Head of caudate nucleus (tissue), 42 donors: Measurements from ENCODE around the gene TMA7B.
A peak's percentile ranks its signal among the peaks of the same experiment; 100 is the strongest.
"Not testable (repeated sequence)": the region's sequence is repeated elsewhere in the genome, so short reads cannot be mapped to it uniquely, and the experiment has no call there.

Experiments
- DNase-seq, 42 donors: peaks; one replicate each; pipeline versions ENCODE4 v3.0.0 to v3.0.0-alpha.2; 2020 to 2021; ENCODE audit warnings: mixed read lengths in 7 of 42
- intact Hi-C: fragments of 100-400 bp; cut with DNase I; formaldehyde crosslinking; loops from one replicate; pipeline ENCODE4 v1.15.0; 2022

The TMA7B gene

DNA sequence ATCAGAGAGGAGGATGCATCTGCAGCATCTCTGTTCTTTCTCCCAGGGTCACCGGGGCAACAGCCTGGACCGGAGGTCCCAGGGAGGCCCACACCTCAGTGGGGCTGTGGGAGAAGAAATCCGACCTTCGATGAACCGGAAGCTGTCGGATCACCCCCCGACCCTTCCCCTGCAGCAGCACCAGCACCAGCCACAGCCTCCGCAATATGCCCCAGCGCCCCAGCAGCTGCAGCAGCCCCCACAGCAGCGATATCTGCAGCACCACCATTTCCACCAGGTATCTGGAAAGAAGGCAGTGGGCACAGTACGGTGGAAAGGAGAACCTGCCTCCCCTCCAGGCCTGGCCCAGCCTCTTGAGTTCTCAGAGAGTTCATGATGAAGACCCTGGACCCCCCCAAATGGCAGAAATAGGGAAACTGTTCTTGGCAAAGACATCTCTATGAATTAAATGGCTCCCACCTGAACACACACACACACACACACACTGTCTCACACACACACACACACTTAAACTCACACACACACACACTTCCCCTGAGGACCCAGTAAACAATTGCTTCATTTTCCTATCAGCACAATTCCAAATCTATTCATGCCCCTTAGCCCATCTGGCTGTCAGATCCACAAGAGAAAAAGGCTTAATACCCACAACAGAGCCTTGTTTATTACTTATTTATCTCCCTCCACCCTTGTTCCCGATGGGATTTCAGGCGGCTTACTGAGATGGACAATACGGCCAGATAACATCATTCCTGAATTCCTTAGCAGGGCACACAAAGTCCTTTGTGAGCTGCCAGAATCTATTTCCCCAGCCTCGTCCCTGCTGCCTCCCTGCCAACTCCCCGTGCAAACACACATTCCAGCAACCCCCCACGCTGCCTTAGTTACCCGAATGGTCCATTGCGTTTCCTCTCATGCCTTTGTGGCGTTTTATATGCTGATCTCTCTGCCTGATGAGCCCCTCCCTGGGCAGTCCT is 8.1 kb downstream of the TMA7B start:
- intact Hi-C loops = no loop called here
- DNase-seq = peak in 5 of 42 donors; percentile 26 to 43 (median 31)

DNA sequence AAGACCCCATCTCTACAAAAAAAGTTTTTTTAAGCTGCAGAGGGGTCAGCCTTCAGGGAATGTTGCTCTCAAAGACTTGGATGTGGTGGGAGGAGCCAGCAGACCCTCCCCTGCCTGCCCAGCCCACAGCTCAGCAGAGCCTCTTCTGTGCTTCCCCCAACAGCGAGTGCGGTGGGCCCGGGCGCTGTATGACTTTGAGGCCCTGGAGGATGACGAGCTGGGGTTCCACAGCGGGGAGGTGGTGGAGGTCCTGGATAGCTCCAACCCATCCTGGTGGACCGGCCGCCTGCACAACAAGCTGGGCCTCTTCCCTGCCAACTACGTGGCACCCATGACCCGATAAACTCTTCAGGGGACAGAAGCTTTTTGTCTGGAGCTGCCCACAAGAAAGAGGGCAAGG is 10.5 kb downstream of the TMA7B start:
- intact Hi-C loops = no loop called here
- DNase-seq = no peak

- DNase-seq = no peak
- intact Hi-C loops = no loop called here
These were observed 12.4 kb downstream of the TMA7B start for GRCh38 chr22:39972641-39973040.

DNA sequence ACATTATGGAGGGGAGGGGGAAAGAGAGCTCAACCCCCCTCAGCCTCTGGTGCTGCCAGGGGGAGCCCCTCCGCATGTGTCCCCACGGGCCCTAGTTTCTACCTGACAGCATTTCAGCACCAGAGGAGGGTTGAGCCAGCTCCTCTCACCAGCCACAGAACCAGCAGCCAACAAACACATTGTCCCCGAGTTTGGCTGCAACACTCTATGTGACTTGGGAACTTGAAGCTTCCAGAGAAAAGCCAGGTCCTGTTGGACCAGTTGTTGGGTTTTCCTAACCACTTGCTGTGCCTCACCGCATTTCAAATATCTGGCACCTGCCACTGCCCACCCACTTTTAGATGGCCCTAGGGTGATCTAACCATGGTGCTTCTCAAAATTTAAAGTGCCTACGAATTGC is 13.5 kb downstream of the TMA7B start:
- intact Hi-C loops = no loop called here
- no peak for DNase-seq

- intact Hi-C loops = no loop called here
These were observed 13.9 kb downstream of the TMA7B start for GRCh38 chr22:39974065-39974464.

GRCh38 chr22:39979048-39979447 is 18.9 kb downstream of the TMA7B start:
- intact Hi-C loops = no loop called here
- DNase-seq = no peak

More at GRCh38 chr22:39974065-39974464, 13.9 kb downstream of the TMA7B start:
- no peak for DNase-seq

DNA sequence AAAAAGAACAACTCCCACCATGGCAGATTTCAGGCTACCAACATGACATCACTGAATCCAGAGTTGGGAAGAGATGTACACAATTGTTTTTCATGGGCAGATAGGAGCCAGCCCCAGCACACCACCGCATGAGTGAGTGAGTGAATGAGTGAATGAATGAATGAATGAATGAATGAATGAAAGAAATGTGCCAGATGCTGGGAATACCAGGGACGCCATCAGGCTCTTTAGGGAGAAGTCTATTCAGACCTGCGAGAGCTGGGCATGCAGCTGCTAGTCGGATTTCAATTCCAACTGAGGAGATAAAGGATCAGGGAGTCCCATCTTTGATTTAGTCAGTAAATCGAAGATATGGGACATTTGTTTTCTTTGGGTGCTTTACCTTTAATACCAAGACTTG is 19.3 kb downstream of the TMA7B start:
- no peak for DNase-seq
- intact Hi-C loops = no loop called here

DNA sequence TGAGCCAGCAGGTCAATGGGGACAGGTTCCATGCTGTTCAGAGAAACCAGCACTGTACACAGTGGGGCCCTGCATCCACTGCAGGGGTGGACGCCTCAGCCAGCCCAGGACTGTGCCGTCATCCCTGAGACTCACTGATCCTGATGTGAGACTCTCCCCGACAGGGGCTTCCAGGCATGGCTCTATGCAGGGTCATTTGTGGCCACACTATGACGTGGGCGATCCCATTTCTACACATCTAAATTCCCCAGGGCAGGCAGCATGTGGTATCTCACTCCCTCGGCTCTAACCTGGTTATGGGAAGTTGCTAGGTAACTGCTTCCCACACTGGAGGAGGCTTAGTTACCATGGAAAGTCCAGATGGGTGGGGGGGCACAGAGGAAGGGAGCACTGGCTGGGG is 20.4 kb downstream of the TMA7B start:
- intact Hi-C loops = no loop called here
- DNase-seq = peak in 12 of 42 donors; percentile 11 to 73 (median 28)

DNA sequence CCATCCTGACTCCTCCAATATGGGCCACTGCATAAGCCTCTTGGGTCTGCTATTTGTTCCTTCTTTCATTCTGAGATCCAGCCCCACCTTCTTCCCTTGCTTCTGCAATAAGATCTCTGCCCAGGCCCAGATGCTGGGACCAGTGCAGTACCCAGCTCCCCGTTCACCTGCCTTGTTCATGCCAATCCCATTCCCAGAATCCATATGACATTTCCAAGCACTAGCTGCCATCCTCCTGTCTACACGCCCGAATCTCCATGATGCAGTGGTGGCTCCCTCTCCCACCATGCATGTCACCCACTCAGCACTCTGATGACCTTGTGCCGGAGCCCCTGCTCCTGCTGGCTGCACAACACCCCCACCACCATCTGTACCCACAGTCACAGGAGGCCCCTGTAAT is 23.1 kb downstream of the TMA7B start:
- DNase-seq = no peak
- intact Hi-C loops = no loop called here

DNA sequence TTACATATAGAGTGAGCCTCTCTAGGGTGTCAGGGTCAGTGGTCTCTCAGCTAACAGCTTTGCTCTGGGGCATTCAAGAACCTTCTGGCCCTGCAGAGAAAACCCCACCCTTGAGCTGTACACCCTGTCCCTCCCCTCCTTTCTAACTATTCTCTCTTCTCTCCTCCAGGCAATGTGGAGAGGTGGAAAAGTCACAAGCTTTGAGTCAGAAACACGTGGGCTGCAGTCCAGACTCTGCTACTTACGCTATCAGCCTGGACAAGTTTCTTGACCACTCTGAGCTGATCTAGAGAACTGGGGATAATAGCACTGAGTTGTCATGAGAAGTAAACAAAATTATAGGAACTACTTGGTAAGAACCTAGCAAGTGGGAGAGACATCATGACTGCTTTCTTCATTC is 23.8 kb downstream of the TMA7B start:
- intact Hi-C loops = no loop called here
- no peak for DNase-seq

DNA sequence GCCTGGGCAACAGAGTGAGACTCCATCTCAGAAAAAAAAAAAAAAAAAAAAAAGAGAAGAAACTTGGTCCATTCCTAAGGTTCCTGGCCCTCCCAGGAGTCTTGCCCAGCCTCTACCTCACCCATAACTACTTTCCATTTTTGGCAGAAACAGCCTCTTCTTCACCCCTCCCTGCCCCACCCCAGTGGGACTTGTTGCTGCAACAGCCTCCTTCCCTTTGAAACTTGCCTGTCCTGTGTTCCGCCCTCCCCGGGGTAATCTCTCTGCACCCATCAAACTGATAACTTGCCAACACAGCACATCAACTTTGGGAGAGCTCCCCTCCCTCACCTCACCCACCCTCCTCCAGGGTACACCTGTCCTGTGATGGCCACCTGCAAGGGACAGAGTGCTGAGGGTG is 24.5 kb downstream of the TMA7B start:
- DNase-seq = no peak
- intact Hi-C loops = no loop called here

DNA sequence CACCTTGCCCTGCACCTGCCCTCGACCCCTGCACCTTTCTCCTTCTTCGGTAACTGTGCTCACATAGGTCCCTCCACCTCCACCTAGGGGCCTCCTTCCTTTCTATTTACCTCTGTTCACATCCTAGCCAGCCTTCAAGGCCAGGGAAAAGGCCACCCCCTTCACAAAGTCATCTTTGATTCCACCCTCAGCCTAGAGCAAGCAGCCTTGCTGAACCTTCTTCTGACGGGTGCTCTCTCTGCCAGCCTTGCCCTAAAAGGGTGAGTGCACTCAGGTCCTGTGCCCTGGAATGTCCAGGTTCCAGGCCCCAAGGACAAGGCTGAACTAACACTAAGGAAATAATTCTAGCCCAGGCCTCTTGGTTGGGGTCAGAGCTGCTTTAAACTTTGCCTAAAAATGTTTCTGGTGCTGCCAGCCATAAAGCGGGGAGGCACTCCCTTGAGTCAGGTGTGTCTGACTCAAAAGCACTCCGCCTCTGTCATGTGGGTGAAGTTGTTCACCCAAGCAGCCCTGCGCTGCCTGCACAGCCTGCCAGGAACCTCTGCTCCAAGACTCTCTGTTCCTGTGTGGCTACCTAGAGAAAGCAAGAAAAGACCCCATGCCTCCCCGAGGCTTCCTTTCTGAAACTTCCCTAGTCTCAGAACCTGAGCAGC is 25.3 kb downstream of the TMA7B start:
- intact Hi-C loops = no loop called here

GRCh38 chr22:39988386-39989114 is 28.4 kb downstream of the TMA7B start:
- no peak for DNase-seq
- intact Hi-C loops = no loop called here

More for the DNA sequence above, 25.3 kb downstream of the TMA7B start:
- DNase-seq = peak; percentile 46 to 92 (median 73)

DNA sequence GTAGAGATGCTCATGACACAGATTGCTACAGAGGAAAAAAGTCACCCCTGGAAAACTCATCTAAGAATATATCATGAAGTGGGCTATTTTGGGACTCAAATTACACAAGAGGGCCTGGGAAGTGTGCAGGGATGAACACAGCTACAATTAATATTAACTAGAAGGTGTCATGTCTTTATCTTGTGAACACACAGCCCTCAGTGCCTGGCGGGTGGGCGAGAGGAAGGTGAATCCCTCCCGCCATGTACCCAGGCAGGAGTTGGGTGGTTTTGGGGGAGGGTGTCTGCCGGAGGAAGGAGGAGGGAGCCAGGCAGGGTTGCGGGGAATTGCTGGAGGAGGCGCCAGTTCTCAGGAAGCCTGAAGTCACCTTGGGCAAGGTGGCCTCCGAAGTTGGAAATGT is 29.4 kb downstream of the TMA7B start:
- peak; percentile 17 to 84 (median 58) for DNase-seq
- intact Hi-C loops = no loop called here

GRCh38 chr22:39990686-39991085 is 30.5 kb downstream of the TMA7B start:
- no peak for DNase-seq
- intact Hi-C loops = no loop called here

GRCh38 chr22:39991159-39991860 is 31.1 kb downstream of the TMA7B start:
- intact Hi-C loops = no loop called here
- DNase-seq = no peak

DNA sequence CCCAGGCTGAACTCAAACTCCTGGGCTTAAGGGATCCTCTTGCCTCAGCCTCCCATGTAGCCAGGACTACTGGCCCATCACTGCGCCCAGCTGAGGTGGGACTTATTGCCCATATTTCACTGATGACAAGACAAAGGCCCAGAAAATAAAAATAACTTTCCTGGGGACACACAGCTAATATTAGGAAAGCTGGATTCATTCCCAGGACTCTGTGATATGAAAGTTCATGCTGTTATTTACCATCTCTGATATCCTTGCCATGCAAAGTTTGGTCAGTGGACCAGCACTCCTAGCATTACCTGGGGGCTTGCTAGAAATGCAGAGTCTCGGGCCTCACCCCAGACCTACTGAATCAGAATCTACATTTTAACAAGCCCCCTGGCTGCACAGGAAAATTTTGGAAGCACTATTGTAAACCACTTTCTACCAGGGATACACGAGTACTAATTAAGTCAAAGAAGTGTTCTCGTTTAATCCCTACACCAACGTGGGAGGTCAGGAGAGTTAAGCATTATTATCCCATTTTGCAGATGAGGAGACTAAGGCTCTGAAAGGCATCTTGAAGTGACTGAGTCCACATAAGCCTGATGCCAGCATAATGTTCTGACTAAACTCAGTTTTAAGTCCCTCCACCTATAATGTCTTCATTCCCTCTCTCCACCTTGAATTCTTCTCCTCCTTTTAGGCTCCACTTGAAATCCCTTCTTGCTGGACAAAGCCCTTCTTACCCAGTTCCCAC is 32.1 kb downstream of the TMA7B start:
- intact Hi-C loops = no loop called here
- no peak for DNase-seq

GRCh38 chr22:39992894-39993293 is 32.7 kb downstream of the TMA7B start:
- DNase-seq, intact Hi-C loops: not testable (repeated sequence)
